GM12878 (cell line): Measurements from ENCODE around the gene HMGXB4. TPM values are rescaled to one million over a fixed set of nuclear protein-coding genes. Genes with fewer than 3 reads are reported as not detected.

Experiments used
- ATAC-seq: fragments of 200-7000 bp; cut with Tn5 transposase; 3 replicates; pipeline ENCODE4 v1.9.1; 2020; ENCODE audit warnings: mild to moderate bottlenecking, moderate library complexity
- BruUV-seq: library from RNA; stranded (reverse); fragments of 400-500 nt; replicated peaks from 2 replicates; lab custom pipeline; 2021; lab: Mats Ljungman, UMichigan
- CTCF ChIA-PET: fragments of 300-600 bp; sonication (Branson Sonifier 250); formaldehyde crosslinking; extraction: SDS; loops from one replicate; lab custom pipeline; 2021; ENCODE audit warnings: inconsistent platforms; lab: Yijun Ruan, JAX
- POLR2A ChIA-PET: fragments of 350-600 bp; formaldehyde crosslinking; extraction: SDS; loops from one replicate; lab custom pipeline; 2021; ENCODE audit warnings: inconsistent platforms; lab: Charles Lee
- RAD21 ChIA-PET: fragments of 300-600 bp; sonication (Branson Sonifier 250); formaldehyde crosslinking; loops from one replicate; lab custom pipeline; 2023; ENCODE audit warnings: antibody characterized with exemption; ENCODE audit not compliant: unreplicated experiment; lab: Charles Lee
- SMC1A ChIA-PET: fragments of 300-600 bp; sonication (Branson Sonifier 250); formaldehyde crosslinking; loops from one replicate; lab custom pipeline; 2023; ENCODE audit not compliant: unreplicated experiment, uncharacterized antibody; lab: Charles Lee
- DNase-seq: peaks from one replicate; pipeline ENCODE4 v3.0.0-alpha.2; 2011; ENCODE audit warnings: low read depth, low spot score
- FAIRE-seq: peaks from 3 replicates; lab custom pipeline; 2011; peaks lifted over from hg19 to GRCh38; lab: Jason Lieb, UNC
- H2AFZ ChIP-seq: 2 replicates; pipeline ENCODE4 v1.6.0; 2011; ENCODE audit warnings: low read depth, low read length, control low read depth; ENCODE audit not compliant: control insufficient read depth
- H3K27ac ChIP-seq: 2 replicates; pipeline ENCODE4 v1.5.1; 2011; ENCODE audit warnings: control low read depth; ENCODE audit not compliant: control insufficient read depth, insufficient read depth
- H3K27me3 ChIP-seq, 2 experiments: replicated peaks in 1 of 2; 2 replicates each; pipeline versions ENCODE4 v1.6.0 to v1.6.1; 2011; ENCODE audit warnings: low read length in 1 of 2; ENCODE audit not compliant: control insufficient read depth in 2 of 2, insufficient read depth in 2 of 2
- H3K36me3 ChIP-seq, 2 experiments: 2 replicates each; pipeline ENCODE4 v1.5.1; 2011; ENCODE audit warnings: low read length in 1 of 2; ENCODE audit not compliant: control insufficient read depth in 2 of 2, insufficient read depth in 2 of 2
- H3K4me1 ChIP-seq: 2 replicates; pipeline ENCODE4 v1.6.1; 2011; ENCODE audit warnings: mild to moderate bottlenecking, low read length, moderate library complexity, mixed read lengths; ENCODE audit not compliant: control insufficient read depth, insufficient read depth
- H3K4me2 ChIP-seq: 2 replicates; pipeline ENCODE4 v1.6.0; 2011; ENCODE audit warnings: control low read depth; ENCODE audit not compliant: control insufficient read depth, insufficient read depth
- H3K4me3 ChIP-seq: fragments of 200-600 bp; sonication (generic); 2 replicates; pipeline ENCODE4 v1.5.1; 2016
- H3K79me2 ChIP-seq: 2 replicates; pipeline ENCODE4 v1.6.0; 2011; ENCODE audit warnings: low read length; ENCODE audit not compliant: control insufficient read depth, insufficient read depth
- H3K9ac ChIP-seq: 2 replicates; pipeline ENCODE4 v1.8.0; 2011; ENCODE audit warnings: low read length, control low read depth, mixed read lengths; ENCODE audit not compliant: control insufficient read depth, insufficient read depth
- H3K9me3 ChIP-seq: replicated peaks from 3 replicates; pipeline ENCODE4 v1.5.1; 2011; ENCODE audit warnings: mild to moderate bottlenecking, low read length; ENCODE audit not compliant: control insufficient read depth, insufficient read depth
- H4K20me1 ChIP-seq: 2 replicates; pipeline ENCODE4 v1.6.0; 2011; ENCODE audit not compliant: control insufficient read depth, insufficient read depth
- BRCA1 ChIP-seq: IDR thresholded peaks from 2 replicates; pipeline ENCODE4 v1.6.1; 2011; ENCODE audit warnings: low read depth, low read length, improper control_type of control experiment
- EP300 ChIP-seq, 2 experiments: fragments of 150-350 bp in 1 of 2; IDR thresholded peaks; 2 replicates each; pipeline ENCODE4 v1.6.1; 2011 to 2012; ENCODE audit warnings: low read depth in 2 of 2, low read length in 2 of 2, borderline replicate concordance in 1 of 2, improper control_type of control experiment in 1 of 2, inconsistent platforms in 1 of 2; ENCODE audit not compliant: control insufficient read depth in 1 of 2
- FOXM1 ChIP-seq: IDR thresholded peaks from 2 replicates; pipeline ENCODE4 v1.6.1; 2012; ENCODE audit warnings: low read depth, mild to moderate bottlenecking, inconsistent platforms, low read length, moderate library complexity
- NFXL1 ChIP-seq: fragments of 450-650 bp; IDR thresholded peaks from 2 replicates; pipeline ENCODE4 v1.6.1; 2017; ENCODE audit warnings: antibody characterized with exemption, mild to moderate bottlenecking, borderline replicate concordance
- PML ChIP-seq: IDR thresholded peaks from 2 replicates; pipeline ENCODE4 v1.6.1; 2012; ENCODE audit warnings: low read length, inconsistent platforms
- WGBS: methylation state at CpG from one replicate; pipeline ENCODE4 v1.1.6; 2016; ENCODE audit warnings: low lambda C conversion rate; ENCODE audit not compliant: insufficient replicate concordance, insufficient coverage; ENCODE audit errors: missing lambda C conversion rate; 5-methylcytosine and 5-hydroxymethylcytosine counted together
- in situ Hi-C: fragments of 300-500 bp; cut with MboI; formaldehyde crosslinking; loops from 9 replicates; pipeline ENCODE4 v1.14.3; 2018; ENCODE audit warnings: mixed read lengths
- intact Hi-C: fragments of 100-400 bp; cut with micrococcal nuclease; formaldehyde crosslinking; loops from one replicate; pipeline ENCODE4 v1.14.2; 2022; ENCODE audit not compliant: unreplicated experiment
- polyA plus RNA-seq, 11 experiments: library from polyadenylated mRNA; depleted of rRNA in 4 of 11; unstranded in 6 of 11; stranded (reverse) in 5 of 11; fragments of >200 nt; fragmentation: Nextera tagmentation in 4 of 11; fragmentation: Illumina TruSeq in 1 of 11; extraction: Ambion mirVana in 4 of 11; extraction: Trizol in 1 of 11; gene quantifications; 1 replicate in 1 of 11; 2 replicates in 10 of 11; pipeline versions ENCODE4 v1.2.1 to v1.2.3, GENCODE V29; 2011 to 2016; ENCODE audit warnings: inconsistent platforms in 2 of 11, missing spikeins in 2 of 11, low read depth in 1 of 11
- total RNA-seq, 4 experiments: library from RNA; depleted of rRNA in 3 of 4; stranded (reverse); fragments of >200 nt in 3 of 4; fragmentation: Illumina TruSeq in 1 of 4; extraction: Trizol in 1 of 4; gene quantifications; 2 replicates each; pipeline versions ENCODE4 v1.2.1 to v1.2.3, GENCODE V29; 2013 to 2021
- TF ChIP-seq, protein P1 (sequence below): IDR thresholded peaks from 2 replicates; pipeline ENCODE4 v1.6.1; 2011; ENCODE audit warnings: borderline replicate concordance, low read depth, mild to moderate bottlenecking, moderate library complexity, low read length; ENCODE audit not compliant: insufficient read depth, poor library complexity, severe bottlenecking

Gene HMGXB4
- total and polyA plus RNA-seq, 10 of the 15 experiments (the other 5 are each of a cell fraction or from before 2014, with no cell fraction given): 15.5 to 44.5 (median 24.9) TPM

- ATAC-seq: no peak
- POLR2A ChIA-PET: no interaction called here
- RAD21 ChIA-PET: no interaction called here
- SMC1A ChIA-PET: interaction anchor here (1.2 kb wide), 1 partner anchor 10 kb away, joined by 3 read pairs; no protein-coding TSS in a partner anchor
- peaks cover 7% of the 10 kb centered on the region for H3K79me2 ChIP-seq
- intact Hi-C loops: no loop called here
- no peak for FAIRE-seq
- H3K4me3 ChIP-seq: no peak overlapping the region
- DNase-seq: no peak
- H3K4me2 ChIP-seq: no peak overlapping the region
- H4K20me1 ChIP-seq: peaks cover 2% of the 10 kb centered on the region; the same call in 1 of the 2 replicates
- BruUV-seq: no TSS peak
- H3K9me3 ChIP-seq: no peaks in the 10 kb centered on the region
- no peak overlapping the region for H3K27ac ChIP-seq
- no peak overlapping the region for H3K9ac ChIP-seq
- in situ Hi-C loops: no loop called here
- no peak for TF ChIP-seq PML
- TF ChIP-seq, protein P1, sequence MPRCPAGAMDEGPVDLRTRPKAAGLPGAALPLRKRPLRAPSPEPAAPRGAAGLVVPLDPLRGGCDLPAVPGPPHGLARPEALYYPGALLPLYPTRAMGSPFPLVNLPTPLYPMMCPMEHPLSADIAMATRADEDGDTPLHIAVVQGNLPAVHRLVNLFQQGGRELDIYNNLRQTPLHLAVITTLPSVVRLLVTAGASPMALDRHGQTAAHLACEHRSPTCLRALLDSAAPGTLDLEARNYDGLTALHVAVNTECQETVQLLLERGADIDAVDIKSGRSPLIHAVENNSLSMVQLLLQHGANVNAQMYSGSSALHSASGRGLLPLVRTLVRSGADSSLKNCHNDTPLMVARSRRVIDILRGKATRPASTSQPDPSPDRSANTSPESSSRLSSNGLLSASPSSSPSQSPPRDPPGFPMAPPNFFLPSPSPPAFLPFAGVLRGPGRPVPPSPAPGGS: no peak
- no peak for TF ChIP-seq NFXL1
- TF ChIP-seq BRCA1: no peak
- TF ChIP-seq FOXM1: no peak
- TF ChIP-seq EP300 (IDR thresholded peaks at IDR 0.05; ENCODE audit: borderline replicate concordance in 1 of 2, control insufficient read depth in 1 of 2, low read depth in 2 of 2, low read length in 2 of 2): no peak
- WGBS: 75% methylated on average over 27 of the region's 27 CpGs
- H3K36me3 ChIP-seq: peaks cover 0 to 7% of the 10 kb centered on the region in 2 experiments; a peak in 3 of 4 replicates
- H2AFZ ChIP-seq: no peak overlapping the region
- H3K4me1 ChIP-seq: peaks cover 33% of the 10 kb centered on the region
- CTCF ChIA-PET: no interaction called here
- no peaks in the 10 kb centered on the region for H3K27me3 ChIP-seq
Observed at GRCh38 chr22:35315855-35316745, 58.8 kb downstream of the HMGXB4 start.
